HG02938 (cell line): Measurements from ENCODE around the gene ABCC3.
"Not testable (repeated sequence)": the region's sequence is repeated elsewhere in the genome, so short reads cannot be mapped to it uniquely, and the experiment has no call there.

Experiments used
- ATAC-seq: cut with Tn5 transposase; IDR thresholded peaks from one replicate; pipeline ENCODE4 v1.9.1; 2021; ENCODE audit warnings: mild to moderate bottlenecking, moderate library complexity; ENCODE audit not compliant: unreplicated experiment

Gene ABCC3

GRCh38 chr17:50663812-50664374 lies 29.2 kb downstream of the ABCC3 start:
- no peak for ATAC-seq

DNA sequence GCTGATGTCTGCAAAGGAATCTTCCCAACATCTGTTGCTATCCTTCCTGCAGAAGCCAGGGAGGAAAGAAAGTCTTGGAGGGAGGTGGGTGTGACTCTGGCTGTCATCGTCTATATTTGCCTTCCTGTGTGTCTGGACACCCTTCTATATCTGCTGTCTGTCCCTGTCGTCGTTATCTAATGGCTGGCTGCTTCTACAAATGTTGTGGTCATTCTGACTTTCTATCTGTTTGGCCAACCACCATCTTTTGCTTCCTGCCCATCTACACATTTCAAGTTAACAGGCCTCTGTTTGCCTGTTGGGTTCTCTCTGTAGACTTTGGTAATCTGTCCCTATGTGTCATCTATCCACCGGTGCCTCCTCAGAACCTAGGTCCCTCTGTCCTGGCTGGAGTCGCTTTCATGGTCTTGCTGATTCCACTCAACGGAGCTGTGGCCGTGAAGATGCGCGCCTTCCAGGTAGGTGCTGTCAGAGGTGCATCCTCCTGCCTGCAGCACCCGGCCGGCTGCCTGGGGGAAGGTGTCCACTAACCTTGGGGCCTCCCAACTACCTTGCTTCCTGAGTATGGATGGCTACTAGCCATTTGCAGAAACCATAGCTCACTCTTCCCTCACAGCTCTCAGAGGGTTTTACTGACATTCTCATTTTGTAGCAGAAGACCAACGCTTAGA lies 30.2 kb downstream of the ABCC3 start:
- ATAC-seq: no peak

DNA sequence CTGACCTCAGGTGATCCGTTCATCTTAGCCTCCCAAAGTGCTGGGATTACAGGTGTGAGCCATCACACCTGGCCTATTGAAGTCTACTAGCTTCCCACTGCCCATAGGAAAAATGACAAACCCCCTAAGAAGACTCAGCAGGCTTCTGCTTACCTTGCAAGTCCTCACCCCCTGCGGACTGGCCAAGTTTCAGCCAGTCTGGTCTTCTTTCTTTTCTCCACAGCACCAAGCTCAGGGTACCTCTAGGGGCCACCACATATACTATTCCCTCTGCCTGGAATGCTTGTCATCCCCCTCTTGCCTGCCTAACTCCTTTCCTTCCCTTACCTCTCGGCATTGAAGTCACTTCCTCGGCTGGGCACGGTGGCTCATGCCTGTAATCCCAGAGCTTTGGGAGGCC lies 31.2 kb downstream of the ABCC3 start:
- no peak for ATAC-seq

DNA sequence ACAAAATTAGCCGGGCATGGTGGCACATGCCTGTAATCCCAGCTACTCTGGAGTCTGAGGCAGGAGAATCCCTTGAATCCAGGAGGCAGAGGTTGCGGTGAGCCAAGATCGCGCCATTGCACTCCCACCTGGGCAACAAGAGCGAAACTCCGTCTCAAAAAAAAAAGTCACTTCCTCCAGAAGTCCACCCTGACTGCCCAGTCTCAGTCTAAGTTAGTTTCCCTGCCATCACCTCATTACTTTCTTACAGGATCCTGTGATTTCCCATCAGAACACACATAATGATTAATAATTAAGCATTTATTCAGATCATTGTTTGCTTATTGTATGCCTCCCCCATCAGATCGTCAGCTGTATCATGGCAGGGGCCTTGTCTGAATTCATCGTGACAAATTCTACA lies 31.6 kb downstream of the ABCC3 start:
- no peak for ATAC-seq

DNA sequence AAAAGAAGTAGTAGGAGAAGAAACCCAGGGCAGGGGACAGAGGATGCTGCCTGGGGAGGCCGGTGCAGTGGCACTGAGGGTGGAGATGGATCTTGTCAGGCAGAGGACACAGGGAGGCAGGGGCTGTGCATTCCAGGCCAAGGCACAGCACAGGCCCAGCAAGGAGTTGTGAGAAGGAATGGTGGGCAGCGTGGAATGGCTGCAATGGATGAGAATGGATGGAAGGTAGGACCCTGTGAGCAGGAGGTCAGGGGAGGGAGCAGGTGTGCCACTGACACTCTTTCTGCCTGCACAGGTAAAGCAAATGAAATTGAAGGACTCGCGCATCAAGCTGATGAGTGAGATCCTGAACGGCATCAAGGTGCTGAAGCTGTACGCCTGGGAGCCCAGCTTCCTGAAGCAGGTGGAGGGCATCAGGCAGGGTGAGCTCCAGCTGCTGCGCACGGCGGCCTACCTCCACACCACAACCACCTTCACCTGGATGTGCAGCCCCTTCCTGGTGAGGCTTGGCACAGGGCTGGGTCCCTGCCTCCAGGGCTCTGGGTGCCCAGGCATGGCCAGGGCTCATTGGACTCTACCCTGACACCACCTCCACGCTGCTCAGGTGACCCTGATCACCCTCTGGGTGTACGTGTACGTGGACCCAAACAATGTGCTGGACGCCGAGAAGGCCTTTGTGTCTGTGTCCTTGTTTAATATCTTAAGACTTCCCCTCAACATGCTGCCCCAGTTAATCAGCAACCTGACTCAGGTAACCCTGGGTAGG lies 32.8 kb downstream of the ABCC3 start:
- ATAC-seq: no peak

- ATAC-seq: no peak
Observed at GRCh38 chr17:50668025-50668837, 33.5 kb downstream of the ABCC3 start.

DNA sequence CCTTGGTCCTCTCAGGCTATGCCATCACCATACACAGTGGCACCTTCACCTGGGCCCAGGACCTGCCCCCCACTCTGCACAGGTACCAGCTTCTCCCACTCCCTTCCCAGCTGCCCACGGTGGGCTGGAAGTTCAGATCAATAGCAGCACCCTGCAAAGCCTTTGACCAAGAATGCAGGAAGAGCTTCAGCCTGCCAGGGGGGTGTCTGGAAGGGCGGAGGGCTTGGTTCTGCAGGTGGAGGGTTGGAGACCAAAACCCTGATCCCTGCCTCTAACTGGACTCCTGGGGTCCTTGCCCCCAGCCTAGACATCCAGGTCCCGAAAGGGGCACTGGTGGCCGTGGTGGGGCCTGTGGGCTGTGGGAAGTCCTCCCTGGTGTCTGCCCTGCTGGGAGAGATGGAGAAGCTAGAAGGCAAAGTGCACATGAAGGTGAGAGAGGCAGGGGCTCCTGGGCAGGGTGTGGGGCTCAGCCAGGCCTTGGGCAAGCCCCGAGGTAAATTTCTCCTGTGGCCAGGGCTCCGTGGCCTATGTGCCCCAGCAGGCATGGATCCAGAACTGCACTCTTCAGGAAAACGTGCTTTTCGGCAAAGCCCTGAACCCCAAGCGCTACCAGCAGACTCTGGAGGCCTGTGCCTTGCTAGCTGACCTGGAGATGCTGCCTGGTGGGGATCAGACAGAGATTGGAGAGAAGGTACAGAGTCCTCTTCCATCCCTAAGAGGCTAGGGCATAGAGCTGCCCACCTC lies 34.3 kb downstream of the ABCC3 start:
- no peak for ATAC-seq

DNA sequence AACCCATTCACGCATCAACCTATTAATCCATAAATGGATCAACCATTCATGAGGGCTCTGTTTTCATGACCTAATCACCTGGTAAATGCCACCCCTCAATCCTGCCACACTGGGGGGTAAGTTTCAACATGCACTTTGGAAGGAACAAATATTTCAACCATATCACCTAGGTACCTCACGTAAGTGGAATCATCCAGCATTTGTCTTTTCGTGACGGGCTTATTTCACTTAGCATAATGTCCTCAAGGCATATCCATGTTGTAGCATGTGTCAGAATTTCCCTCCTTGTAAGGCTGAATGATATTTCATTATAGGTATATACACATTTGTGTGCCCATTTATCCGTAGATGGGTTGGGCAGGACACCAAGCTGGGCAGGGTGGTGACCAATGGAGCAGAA lies 37.4 kb downstream of the ABCC3 start:
- no peak for ATAC-seq

GRCh38 chr17:50672831-50673551 lies 38.3 kb downstream of the ABCC3 start:
- ATAC-seq: no peak

DNA sequence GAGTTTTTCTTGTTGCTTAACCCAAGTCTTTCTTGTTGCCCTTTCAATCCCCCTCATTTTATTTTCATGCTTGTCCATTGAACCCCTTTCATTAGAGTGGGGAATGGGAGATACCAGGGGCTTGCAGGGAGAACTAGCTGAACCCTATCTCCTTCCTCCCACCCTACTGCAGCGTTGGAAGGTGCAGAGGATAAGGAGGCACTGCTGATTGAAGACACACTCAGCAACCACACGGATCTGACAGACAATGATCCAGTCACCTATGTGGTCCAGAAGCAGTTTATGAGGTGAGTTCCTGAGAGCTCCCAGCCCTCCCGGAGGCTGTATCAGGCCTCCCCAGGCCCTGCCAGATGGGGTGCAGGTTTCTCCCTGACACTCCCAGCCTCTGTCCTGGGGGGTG lies 40.5 kb downstream of the ABCC3 start:
- no peak for ATAC-seq

DNA sequence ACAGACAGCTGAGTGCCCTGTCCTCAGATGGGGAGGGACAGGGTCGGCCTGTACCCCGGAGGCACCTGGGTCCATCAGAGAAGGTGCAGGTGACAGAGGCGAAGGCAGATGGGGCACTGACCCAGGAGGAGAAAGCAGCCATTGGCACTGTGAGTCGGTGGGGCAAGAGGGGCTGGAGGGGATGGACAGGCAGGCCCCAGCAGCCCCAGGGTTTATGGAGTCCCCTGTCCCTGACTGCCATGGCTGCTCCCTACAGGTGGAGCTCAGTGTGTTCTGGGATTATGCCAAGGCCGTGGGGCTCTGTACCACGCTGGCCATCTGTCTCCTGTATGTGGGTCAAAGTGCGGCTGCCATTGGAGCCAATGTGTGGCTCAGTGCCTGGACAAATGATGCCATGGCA lies 40.9 kb downstream of the ABCC3 start:
- no peak for ATAC-seq

- ATAC-seq: no peak
Observed at GRCh38 chr17:50676065-50676975, 41.6 kb downstream of the ABCC3 start.

DNA sequence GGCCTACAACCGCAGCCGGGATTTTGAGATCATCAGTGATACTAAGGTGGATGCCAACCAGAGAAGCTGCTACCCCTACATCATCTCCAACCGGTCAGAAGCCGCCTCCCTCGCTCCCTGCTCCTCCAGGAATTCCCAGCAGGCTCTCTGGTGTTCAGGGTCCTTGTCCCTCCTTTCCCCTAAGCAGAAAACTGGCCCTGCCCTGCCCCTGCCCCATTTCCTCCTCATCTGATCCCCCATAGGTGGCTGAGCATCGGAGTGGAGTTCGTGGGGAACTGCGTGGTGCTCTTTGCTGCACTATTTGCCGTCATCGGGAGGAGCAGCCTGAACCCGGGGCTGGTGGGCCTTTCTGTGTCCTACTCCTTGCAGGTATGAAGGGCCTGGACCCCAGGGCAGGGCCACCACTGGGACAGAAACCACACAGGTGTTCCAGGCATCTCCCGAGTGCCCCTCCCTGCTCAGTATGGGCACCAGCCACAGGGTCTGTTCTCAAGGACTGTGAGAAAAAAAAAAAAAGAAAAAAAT lies 43.2 kb downstream of the ABCC3 start:
- no peak for ATAC-seq

DNA sequence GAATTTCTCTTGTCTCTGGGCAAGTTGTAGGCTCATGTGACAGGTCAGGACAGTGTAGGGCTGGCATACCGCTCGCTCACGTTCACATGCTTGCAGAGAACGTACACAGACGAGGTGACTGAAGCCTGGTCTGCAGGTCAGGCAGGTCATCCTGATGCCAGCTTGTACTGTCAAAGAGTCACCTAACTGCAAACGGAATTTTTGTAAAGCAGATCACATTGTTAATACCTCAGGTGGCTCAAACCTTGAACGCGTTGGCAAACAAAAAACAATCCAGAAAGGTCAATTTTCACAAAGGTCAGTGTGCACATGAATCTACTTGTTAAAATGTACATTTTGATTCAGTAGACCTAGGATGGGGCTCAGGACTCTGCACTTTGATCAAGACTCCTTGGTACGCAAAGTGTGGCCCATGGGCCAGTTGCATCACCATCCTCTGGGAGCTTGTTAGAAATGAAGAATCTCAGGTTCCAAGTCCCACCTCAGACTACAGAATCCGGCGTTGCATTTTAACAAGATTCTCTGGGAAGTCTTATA lies 44.4 kb downstream of the ABCC3 start:
- no peak for ATAC-seq

- ATAC-seq: no peak
Observed at GRCh38 chr17:50680126-50680525, 45.4 kb downstream of the ABCC3 start.

DNA sequence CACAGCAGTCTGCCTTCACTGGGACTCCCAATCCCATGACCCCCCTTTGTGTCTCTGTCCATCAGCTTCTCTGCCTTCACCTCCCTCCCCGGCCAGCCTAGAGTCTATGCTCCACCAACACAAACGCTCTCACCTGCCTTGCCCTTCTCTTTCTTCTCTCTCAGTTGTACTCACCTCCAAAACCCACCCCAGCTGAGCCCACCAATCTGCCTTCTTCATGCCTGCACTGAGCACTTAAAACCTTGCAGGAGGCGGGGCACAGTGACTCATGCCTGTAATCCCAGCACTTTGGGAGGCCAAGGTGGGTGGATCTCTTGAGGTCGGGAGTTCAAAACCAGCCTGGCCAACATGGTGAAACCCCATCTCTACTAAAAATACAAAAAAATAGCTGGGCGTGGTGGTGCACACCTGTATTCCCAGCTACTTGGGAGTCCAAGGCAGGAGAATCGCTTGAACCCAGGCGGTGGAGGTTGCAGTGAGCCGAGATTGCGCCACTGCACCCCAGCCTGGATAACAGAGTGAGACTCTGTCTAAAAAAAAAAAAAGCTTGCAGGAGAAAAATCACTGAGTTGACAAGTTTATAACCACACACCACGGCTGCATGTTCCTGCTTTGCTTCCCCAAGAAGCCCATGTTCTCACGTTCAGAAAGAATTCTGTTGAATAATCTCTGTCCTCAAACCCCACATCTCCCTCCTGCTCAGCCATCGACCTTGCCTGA lies 46.0 kb downstream of the ABCC3 start:
- ATAC-seq: not testable (repeated sequence)

DNA sequence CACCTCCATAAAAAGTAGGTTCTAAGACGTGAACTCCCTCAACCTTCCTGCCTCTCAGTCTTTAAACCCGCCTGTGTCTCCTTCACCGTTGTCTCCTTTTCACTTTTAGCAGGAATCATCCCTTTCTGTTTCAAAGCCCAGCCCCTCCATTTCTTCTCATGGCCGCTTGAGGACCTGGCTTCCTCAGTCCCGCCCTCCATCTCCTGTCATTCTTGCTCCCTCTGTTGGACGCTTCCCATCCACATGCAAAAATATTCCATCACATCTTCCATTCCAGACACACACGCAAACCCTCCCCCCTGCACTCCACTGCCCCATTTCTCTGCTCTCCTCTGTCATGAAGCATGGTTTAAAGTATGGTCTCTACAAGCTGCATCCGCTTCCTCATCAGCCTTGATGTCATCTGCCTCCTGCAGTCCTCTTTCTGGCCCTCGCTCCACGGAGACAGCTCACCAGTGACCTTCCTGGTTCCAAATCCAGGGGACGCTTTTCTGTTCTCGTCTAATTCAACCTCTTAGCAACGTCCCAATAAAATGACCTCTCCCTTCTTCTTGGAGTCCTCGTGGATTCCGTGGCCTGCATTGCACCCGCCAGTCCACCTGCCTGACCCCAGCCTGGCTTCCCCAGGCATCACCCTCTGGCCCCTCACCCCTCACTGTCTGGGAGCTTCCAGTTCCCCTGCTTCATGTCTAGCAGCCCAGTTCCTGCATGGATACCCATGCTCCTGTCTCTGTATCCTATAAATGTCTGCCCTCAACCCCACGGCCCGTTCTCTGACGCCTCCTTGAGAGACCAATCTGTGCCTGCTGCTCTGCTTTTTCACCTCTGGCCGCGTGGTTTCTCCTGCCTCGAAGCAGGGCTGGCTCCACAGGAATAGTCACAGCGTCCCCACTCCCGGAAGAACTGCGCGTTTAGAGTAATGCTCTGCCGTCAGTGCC lies 46.9 kb downstream of the ABCC3 start:
- ATAC-seq: no peak
